HG03521 (cell line): ENCODE measurements around the gene TNFSF8.

Experiments used
- ATAC-seq: cut with Tn5 transposase; IDR thresholded peaks from one replicate; pipeline ENCODE4 v1.9.1; 2021; ENCODE audit warnings: mild to moderate bottlenecking, moderate library complexity; ENCODE audit not compliant: unreplicated experiment

Gene TNFSF8

GRCh38 chr9:114937516-114937915 is 7.1 kb upstream of the TNFSF8 start:
- no peak for ATAC-seq

DNA sequence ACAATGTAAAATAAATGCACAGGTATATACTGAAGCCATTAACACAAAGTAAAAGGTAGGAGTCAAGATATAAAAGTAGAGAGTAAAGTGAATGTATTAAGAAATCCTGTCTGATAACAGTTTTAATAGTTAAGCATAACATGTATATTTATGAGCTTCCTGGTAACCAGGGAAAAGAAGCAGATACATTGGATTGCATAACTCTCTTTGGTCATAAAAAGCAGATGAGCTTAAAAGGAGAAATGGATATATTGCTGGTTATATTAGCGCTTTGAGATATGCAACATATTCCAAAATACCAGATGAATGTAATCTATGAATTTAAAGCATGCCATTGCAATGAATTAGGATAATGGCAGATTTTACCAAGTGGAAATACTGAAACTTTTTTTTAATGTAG is 6.2 kb upstream of the TNFSF8 start:
- ATAC-seq, result no peak

DNA sequence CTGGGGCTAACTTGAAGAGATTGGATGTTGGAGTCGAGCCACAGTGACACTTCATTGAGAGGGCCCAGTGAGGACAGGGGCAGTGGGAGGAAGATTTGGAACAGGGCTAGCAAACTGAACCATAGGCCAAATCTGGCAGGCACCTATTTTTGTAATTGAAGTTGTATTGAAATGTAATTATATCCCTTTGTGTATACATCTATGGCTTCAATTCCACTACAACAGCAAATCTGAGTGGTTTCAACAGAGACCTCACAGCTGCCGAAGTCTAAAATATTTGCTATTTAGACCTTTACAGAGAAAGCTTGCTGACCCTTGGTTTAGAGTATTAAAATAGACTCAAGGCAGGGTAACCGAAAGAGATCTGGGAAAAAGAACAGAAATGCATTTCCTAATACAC is 4.7 kb upstream of the TNFSF8 start:
- no peak for ATAC-seq

- ATAC-seq, result no peak
Observed at GRCh38 chr9:114932502-114932901, 2.1 kb upstream of the TNFSF8 start.

- ATAC-seq, result no peak
Observed at GRCh38 chr9:114931407-114931806, 1.0 kb upstream of the TNFSF8 start.

DNA sequence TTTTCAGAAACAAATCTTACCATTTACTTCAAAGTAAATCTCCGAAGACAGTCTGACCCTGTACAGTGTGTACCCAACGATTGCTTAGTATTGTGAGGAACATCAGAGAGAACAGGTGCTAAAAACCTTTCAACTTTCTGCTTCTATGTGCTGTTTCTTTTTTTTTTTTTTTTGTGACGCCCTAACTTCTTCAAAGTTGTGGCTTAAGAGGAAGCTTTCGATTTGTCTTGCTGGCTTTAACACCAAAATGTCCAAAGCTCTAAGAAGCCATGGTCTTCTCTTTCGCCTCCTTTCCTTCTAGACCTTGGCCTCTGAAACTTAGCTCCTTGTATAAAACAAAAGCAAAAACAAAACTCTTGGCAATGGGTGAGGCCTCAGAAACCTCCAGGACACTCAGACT is 1.2 kb downstream of the TNFSF8 start:
- ATAC-seq, result no peak

- no peak for ATAC-seq
Observed at GRCh38 chr9:114928671-114929070, 1.7 kb downstream of the TNFSF8 start.

DNA sequence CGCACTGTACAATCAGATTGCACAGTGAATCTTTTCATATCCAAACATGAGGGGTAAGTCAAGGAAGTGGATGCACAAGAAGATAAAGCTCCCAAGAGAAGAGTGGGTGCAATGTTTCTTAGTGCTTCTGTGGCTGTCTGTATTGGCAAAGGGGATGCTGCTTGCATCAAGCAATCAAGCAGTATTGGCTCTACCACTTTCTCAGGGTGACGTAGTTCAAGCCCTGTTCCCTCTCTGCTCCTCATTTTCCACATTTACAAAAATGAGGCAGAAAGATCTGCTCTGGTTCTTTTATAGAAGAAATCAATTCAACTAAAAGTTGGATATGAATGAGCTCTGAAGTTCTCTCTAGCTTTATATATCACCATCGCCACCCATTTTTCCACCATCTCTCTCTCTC is 2.3 kb downstream of the TNFSF8 start:
- no peak for ATAC-seq

- ATAC-seq, result no peak
Observed at GRCh38 chr9:114925672-114926071, 4.7 kb downstream of the TNFSF8 start.

GRCh38 chr9:114925039-114925438 is 5.4 kb downstream of the TNFSF8 start:
- no peak for ATAC-seq

GRCh38 chr9:114924327-114924726 is 6.1 kb downstream of the TNFSF8 start:
- no peak for ATAC-seq

DNA sequence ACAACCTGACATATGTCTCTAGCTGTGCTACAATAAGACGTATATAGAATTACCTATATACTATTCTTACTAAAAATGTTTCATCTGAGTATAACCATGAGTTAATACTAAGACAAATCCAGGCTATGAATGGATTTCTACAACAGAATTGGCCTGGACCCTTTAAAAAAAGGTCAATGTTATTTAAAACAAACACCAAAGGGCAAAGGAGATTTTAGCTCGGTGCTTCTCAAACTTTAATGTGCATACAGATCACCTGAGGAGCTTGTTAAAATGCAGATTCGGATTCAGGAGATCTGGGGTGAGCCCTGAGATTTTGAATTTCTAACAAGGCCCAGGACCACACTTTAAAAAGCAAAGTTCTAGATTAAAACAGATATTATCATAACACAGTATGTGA is 6.5 kb downstream of the TNFSF8 start:
- ATAC-seq, result no peak

GRCh38 chr9:114921171-114921570 is 9.2 kb downstream of the TNFSF8 start:
- no peak for ATAC-seq

DNA sequence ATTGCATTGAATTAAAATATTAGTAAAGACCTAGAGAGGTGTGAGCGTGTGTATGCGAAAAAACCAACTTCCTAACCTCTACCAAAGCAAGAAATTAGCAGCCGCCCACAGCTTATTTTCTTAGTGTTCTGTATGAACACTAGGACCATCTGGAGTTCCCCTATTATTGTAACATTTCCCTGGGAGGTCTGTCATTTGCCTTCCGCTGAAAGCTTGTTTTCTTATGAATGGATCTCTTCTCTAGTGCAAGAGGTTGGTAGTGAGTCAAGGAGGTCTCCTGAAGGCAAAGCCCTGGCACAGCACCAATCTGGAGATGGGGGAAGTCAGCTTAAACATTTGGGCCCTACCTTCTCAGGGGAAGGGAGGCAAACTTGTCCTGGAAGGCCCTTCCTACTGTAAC is 10.8 kb downstream of the TNFSF8 start:
- ATAC-seq, result no peak

DNA sequence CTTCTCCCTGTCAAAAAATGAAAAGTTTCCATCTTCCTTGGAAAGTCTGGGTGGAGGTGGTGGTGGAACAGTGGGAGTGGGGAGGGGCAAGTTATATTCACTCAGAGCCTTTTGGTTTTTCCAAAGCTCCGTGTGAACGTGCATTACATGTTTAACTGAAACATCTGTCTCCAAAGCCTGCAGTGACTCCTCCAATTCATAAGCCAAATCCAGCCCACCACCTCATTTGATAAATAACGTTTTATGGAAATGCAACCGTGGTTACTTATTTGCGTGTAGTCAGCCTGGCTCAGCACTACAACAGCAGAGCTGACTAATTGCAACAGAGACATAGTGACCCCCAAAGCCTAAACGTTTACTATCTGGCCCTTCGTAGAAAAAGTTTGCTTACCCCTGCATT is 13.9 kb downstream of the TNFSF8 start:
- ATAC-seq, result no peak

DNA sequence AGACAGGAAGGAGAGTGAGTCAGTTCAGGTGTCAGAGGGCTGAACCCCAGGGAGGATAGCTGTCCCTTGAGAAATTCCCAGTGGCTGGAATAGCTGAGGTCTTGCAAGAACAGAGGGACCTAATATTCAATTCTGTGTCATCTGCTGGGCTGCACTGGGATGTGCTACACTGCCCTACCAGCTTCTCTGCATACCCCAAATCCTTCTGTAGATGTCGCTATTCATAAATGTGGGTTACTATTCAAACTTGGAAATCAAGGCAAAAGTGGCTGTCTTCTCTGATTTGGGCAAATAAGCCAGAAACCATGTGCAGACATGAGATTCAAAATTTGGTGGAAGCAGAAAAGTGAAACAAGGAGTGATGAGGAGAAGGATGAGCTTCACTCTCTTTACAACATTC is 16.3 kb downstream of the TNFSF8 start:
- ATAC-seq, result no peak

- ATAC-seq, result no peak
Observed at GRCh38 chr9:114913656-114914055, 16.7 kb downstream of the TNFSF8 start.

DNA sequence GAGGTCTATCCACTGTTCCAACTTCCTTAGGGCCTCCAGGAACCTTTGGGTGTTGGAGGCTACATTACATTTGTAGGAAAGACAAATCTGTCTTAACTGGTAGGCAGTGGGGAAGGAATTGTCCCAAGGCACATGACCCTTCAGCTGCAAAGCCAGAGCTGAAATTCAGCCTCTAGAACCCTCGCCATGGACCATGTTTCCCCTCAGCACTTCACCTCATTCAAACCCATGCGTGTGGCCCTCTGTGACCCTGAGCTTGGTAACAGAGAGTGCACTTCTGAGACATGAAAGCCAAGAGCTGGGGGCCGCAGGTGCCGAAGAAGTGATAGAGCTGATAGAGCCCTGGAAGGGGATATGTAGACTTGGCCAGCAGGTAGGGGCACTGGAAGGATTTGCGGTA is 17.2 kb downstream of the TNFSF8 start:
- no peak for ATAC-seq

DNA sequence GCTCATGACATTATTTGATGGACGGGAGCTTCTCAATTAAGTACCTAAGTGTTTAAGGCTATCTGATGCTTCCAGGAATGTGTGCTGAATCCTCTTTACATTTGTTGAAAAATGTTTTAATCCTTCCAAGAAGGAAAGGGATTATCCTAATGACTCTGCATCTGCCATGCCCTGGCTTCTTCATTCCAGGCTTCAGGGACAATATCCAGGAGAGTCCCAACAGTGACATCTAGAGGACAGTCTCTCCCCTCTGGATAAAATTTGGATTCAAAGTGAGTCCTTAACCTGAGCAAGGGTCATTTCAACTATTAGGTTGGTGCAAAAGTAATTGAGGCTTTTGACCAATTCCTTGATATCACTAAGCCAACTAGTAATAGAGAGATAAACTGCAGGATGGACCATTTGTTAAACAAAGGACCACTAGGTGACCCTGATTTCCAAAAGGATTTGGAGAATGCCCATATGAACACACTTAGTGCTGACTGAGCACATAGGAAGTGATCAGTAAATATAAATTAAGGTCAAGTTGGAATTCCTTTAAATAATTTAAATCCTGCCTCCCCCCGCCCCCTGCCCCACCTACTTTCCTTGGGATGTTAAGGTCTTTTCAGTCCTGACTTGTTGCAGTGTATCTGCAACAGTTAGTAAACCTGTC is 19.1 kb downstream of the TNFSF8 start:
- ATAC-seq, result no peak

DNA sequence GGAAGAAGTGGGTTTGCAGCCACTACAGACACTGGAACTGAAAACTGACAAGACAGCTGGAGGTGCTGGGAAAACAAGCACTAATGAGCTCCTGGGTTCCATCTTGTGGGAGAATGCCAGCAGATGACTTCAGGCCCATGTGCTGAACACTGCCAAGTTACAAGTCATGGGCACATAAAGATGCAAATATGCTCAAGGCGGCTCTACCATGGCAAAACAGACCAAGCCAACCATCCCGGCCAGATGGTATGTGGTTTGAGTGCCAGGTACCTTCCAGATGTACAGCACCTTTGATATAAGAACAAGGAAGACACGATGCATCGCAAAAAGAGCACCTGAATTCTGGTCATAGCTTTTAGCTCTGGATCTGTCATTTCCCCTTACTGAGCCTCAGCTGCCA is 19.9 kb downstream of the TNFSF8 start:
- ATAC-seq, result no peak

DNA sequence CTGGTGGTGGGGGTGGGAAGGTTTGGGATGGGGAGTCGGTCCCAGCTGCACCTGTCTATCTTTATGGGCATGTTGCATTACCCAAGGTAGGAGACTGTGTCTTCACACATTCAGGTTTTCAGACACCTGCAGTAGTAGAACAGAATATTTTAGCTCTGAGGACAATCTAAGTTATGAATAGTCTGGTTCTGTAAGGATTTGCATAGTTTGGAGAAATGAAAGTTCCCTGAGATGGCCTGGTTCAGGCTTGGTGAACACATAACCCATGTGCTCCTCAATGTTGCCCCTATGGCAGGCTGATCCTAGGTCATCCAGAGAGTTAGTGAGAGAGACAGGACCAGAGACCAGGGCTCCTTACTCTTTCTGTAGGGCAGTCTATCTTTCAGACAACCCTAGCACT is 20.7 kb downstream of the TNFSF8 start:
- ATAC-seq, result no peak

- ATAC-seq, result no peak
Observed at GRCh38 chr9:114908805-114909448, 21.5 kb downstream of the TNFSF8 start.

- no peak for ATAC-seq
Observed at GRCh38 chr9:114908104-114908622, 22.2 kb downstream of the TNFSF8 start.
